Hepatocyte (in vitro differentiated cells): ENCODE measurements around the gene GRIK4. TPM values are rescaled to one million over a fixed set of nuclear protein-coding genes. Genes with fewer than 3 reads are reported as not detected.

ENCODE experiments used
- DNase-seq: peaks from one replicate; pipeline ENCODE4 v3.0.0-alpha.2; 2016; ENCODE audit warnings: low spot score
- H2AFZ ChIP-seq: fragments of 200-600 bp; sonication (generic); 2 replicates; pipeline ENCODE4 v1.6.0; 2016; ENCODE audit warnings: antibody characterized with exemption, mild to moderate bottlenecking
- H3K27ac ChIP-seq: fragments of 200-600 bp; sonication (generic); 2 replicates; pipeline ENCODE4 v1.5.1; 2016; ENCODE audit warnings: mild to moderate bottlenecking
- H3K27me3 ChIP-seq: fragments of 200-600 bp; sonication (generic); 2 replicates; pipeline ENCODE4 v1.6.1; 2016
- H3K36me3 ChIP-seq: fragments of 200-600 bp; sonication (generic); replicated peaks from 2 replicates; pipeline ENCODE4 v1.5.1; 2016; ENCODE audit warnings: low read depth; ENCODE audit not compliant: insufficient read depth
- H3K4me1 ChIP-seq: fragments of 200-600 bp; sonication (generic); 2 replicates; pipeline ENCODE4 v1.5.1; 2016; ENCODE audit warnings: mild to moderate bottlenecking, moderate library complexity; ENCODE audit not compliant: insufficient read depth
- H3K4me2 ChIP-seq: fragments of 200-600 bp; sonication (generic); 2 replicates; pipeline ENCODE4 v1.6.0; 2016
- H3K4me3 ChIP-seq: fragments of 200-600 bp; sonication (generic); 2 replicates; pipeline ENCODE4 v1.5.1; 2016; ENCODE audit warnings: mild to moderate bottlenecking
- H3K79me2 ChIP-seq: fragments of 200-600 bp; sonication (generic); 2 replicates; pipeline ENCODE4 v1.6.0; 2017; ENCODE audit warnings: mild to moderate bottlenecking
- H3K9me2 ChIP-seq: fragments of 200-600 bp; sonication (generic); replicated peaks from 2 replicates; pipeline ENCODE4 v1.6.0; 2017; ENCODE audit warnings: mild to moderate bottlenecking; ENCODE audit not compliant: insufficient read depth
- H3K9me3 ChIP-seq: fragments of 200-600 bp; sonication (generic); 2 replicates; pipeline ENCODE4 v1.5.1; 2016; ENCODE audit warnings: low read depth, mild to moderate bottlenecking
- H4K20me1 ChIP-seq: fragments of 200-600 bp; sonication (generic); 2 replicates; pipeline ENCODE4 v1.6.0; 2016; ENCODE audit warnings: mild to moderate bottlenecking; ENCODE audit not compliant: insufficient read depth, poor library complexity, severe bottlenecking
- CTCF ChIP-seq: fragments of 200-600 bp; sonication (generic); IDR thresholded peaks from 2 replicates; pipeline ENCODE4 v1.5.1; 2016; ENCODE audit warnings: antibody characterized with exemption, mild to moderate bottlenecking; ENCODE audit not compliant: poor library complexity
- EZH2 ChIP-seq: fragments of 200-600 bp; sonication (generic); IDR thresholded peaks from 2 replicates; pipeline ENCODE4 v1.6.1; 2016; ENCODE audit warnings: antibody characterized with exemption, mild to moderate bottlenecking, borderline replicate concordance
- EZH2phosphoT487 ChIP-seq: fragments of 200-600 bp; sonication (generic); IDR thresholded peaks from one replicate; pipeline ENCODE4 v1.6.1; 2018; ENCODE audit warnings: antibody characterized with exemption, mild to moderate bottlenecking, low read depth, moderate library complexity; ENCODE audit not compliant: unreplicated experiment, severe bottlenecking
- WGBS: methylation state at CpG from one replicate; pipeline ENCODE4 v1.1.6; 2016; ENCODE audit warnings: low lambda C conversion rate; ENCODE audit errors: missing lambda C conversion rate; 5-methylcytosine and 5-hydroxymethylcytosine counted together
- polyA plus RNA-seq: library from polyadenylated mRNA; unstranded; fragments of >200 nt; fragmentation: Nextera tagmentation; extraction: Ambion mirVana; gene quantifications from 2 replicates; pipeline ENCODE4 v1.2.1, GENCODE V29; 2016
- total RNA-seq: library from RNA; depleted of rRNA; stranded (reverse); fragments of >200 nt; gene quantifications from 2 replicates; pipeline ENCODE4 v1.2.3, GENCODE V29; 2014

GRIK4 gene
- total and polyA plus RNA-seq, 2 experiments from 2014 or later: 1.5 to 2.3 TPM

- no peak overlapping the region for H3K4me2 ChIP-seq
- no peak overlapping the region for H2AFZ ChIP-seq
- no peaks in the 10 kb centered on the region for H3K9me2 ChIP-seq
- H3K4me1 ChIP-seq: peaks cover 22% of the 10 kb centered on the region
- H4K20me1 ChIP-seq: no peaks in the 10 kb centered on the region
- H3K27me3 ChIP-seq: peaks cover 9% of the 10 kb centered on the region
- 94% methylated on average over 15 of the region's 16 CpGs for WGBS
- no peak for DNase-seq
- no peaks in the 10 kb centered on the region for H3K9me3 ChIP-seq
- no peak overlapping the region for H3K27ac ChIP-seq
- H3K36me3 ChIP-seq: no peaks in the 10 kb centered on the region
- H3K4me3 ChIP-seq: no peak overlapping the region
- no peaks in the 10 kb centered on the region for H3K79me2 ChIP-seq
- TF ChIP-seq CTCF (no peak), EZH2phosphoT487 (no peak), EZH2 (no peak)
Observed at GRCh38 chr11:120520091-120520822, 8.7 kb downstream of the GRIK4 start.

- Histone ChIP-seq H3K9me3 (no peaks in the 10 kb centered on the region), H3K27ac (no peak overlapping the region), H3K4me2 (no peak overlapping the region), H3K79me2 (no peaks in the 10 kb centered on the region), H4K20me1 (no peaks in the 10 kb centered on the region), H3K36me3 (no peaks in the 10 kb centered on the region), H3K27me3 (peaks cover 2% of the 10 kb centered on the region), H3K9me2 (no peaks in the 10 kb centered on the region), H2AFZ (no peak overlapping the region), H3K4me1 (peaks cover 24% of the 10 kb centered on the region), H3K4me3 (no peak overlapping the region)
- TF ChIP-seq EZH2: no peak
- TF ChIP-seq CTCF: no peak
- no peak for TF ChIP-seq EZH2phosphoT487
- WGBS: 96% methylated on average over 7 of the region's 7 CpGs
- DNase-seq: no peak
Observed at GRCh38 chr11:120521176-120521575, 9.6 kb downstream of the GRIK4 start.

- Histone ChIP-seq H2AFZ (no peak overlapping the region), H3K9me3 (no peaks in the 10 kb centered on the region), H4K20me1 (no peaks in the 10 kb centered on the region), H3K79me2 (no peaks in the 10 kb centered on the region), H3K4me1 (peaks cover 26% of the 10 kb centered on the region), H3K4me3 (no peak overlapping the region), H3K4me2 (no peak overlapping the region), H3K9me2 (no peaks in the 10 kb centered on the region), H3K36me3 (no peaks in the 10 kb centered on the region), H3K27me3 (peaks cover 2% of the 10 kb centered on the region), H3K27ac (no peak overlapping the region)
- no peak for DNase-seq
- 98% methylated on average over 11 of the region's 11 CpGs for WGBS
- no peak for TF ChIP-seq CTCF
- no peak for TF ChIP-seq EZH2
- TF ChIP-seq EZH2phosphoT487: no peak
Observed at GRCh38 chr11:120522021-120522420, 10.5 kb downstream of the GRIK4 start.
